ENCODE results near the gene RERE.

GRCh38 chr1:8339203-8339600 is 478.2 kb downstream of the RERE start:
- TF ChIP-seq CTCF (IDR thresholded peaks at IDR 0.05), result no peak
- no peak for TF ChIP-seq POLR2A (IDR thresholded peaks at IDR 0.05)

All from body of pancreas (tissue), 4 donors.